ENCODE measurements around the gene DDX6. TPM values are rescaled to one million over a fixed set of nuclear protein-coding genes. Genes with fewer than 3 reads are reported as not detected.
A peak's percentile ranks its signal among the peaks of the same experiment; 100 is the strongest.
"Not testable (repeated sequence)": the region's sequence is repeated elsewhere in the genome, so short reads cannot be mapped to it uniquely, and the experiment has no call there.

DDX6 gene, protein sequence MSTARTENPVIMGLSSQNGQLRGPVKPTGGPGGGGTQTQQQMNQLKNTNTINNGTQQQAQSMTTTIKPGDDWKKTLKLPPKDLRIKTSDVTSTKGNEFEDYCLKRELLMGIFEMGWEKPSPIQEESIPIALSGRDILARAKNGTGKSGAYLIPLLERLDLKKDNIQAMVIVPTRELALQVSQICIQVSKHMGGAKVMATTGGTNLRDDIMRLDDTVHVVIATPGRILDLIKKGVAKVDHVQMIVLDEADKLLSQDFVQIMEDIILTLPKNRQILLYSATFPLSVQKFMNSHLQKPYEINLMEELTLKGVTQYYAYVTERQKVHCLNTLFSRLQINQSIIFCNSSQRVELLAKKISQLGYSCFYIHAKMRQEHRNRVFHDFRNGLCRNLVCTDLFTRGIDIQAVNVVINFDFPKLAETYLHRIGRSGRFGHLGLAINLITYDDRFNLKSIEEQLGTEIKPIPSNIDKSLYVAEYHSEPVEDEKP
- total RNA-seq (2014; rRNA removed; shearing (Covaris generic); ENCODE audit: low replicate concordance), result 51.6 and 77.3 TPM in 2 replicates

DNA sequence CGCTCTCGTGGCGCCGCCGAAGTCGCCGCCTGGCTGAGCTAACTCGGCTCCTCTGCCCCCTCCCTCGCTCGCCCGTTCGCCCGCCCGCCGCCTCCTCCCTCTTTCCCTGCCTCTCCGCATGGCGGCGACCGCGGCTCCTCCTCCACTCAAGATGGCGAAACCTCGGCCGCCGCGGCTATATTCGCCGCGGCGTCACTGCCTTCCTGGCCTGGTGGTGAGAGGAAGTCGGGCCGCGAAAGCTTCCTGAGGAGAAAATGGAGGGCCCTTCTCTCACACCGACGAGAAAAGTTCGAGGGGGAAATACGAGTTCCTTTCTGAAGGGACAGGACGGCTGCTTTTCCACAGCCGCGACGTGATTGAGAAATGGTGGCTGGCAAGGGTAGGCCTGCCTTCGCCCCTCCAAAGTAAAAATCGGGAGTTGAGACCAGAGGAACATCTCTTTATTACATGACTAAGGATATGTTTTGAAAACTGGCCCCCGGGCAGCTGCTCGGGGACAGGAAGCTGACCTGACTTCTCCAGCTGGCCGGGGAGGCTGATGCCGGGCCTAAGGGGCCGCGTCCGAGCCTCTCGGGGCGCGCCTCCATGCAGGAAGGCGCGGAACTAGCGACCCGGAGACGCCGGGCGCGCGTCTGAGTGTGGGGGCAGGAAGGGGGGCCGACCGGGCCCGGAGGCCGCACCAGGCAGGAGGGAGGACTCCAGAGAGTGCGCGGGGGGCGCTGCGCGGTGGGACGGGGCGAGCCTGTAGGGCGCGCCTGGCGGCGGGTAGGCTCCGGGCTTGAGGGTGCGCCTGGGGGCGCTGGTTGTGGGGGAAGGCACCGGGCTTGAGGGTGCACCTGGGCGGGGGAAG lies at the start of gene DDX6:
Gene DDX6, minus strand, starts transcription at position 54 of the 850 bp plus-strand sequence. CDS start 4,913 bp downstream, outside the sequence.
- DNase-seq, result peak; percentile 91
- Histone ChIP-seq H3K36me3 (peaks cover 9% of the 10 kb centered on the region), H3K9me3 (no peaks in the 10 kb centered on the region), H3K27me3 (no peaks in the 10 kb centered on the region), H3K4me3 (peak within 1 kb of the TSS; percentile 95)

DNA sequence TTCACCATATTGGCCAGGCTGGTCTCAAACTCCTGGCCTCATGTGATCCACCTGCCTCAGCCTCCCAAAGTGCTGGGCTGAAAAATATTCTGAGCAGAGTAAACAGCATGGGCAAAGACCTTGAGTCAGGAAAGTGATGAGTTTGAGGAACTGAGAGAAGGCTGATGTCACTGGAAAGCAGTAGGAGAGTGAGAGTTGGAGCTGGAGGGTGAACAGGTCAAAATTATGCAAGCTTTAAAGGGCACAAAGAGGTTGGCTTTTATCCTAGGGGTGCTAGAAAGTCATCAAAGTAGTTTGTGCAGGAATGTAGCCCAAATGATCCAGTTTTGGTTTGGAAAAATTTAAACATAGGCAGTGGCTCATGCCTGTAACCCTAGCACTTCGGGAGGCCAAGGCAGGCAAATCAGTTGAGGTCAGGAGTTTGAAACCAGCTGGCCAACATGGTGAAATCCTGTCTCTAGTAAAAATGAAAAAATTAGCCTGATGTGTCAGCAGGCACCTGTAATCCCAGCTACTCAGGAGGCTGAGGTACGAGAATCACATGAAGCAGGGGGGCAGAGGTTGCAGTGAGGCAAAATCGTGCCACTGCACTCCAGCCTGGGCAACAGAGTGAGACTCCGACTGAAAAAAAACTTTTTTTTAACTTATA lies 48.1 kb upstream of the DDX6 start:
- H3K9me3 ChIP-seq, result no peaks in the 10 kb centered on the region
- H3K27me3 ChIP-seq, result no peaks in the 10 kb centered on the region
- no peaks in the 10 kb centered on the region for H3K36me3 ChIP-seq
- H3K4me3 ChIP-seq, result no peak overlapping the region
- peak; percentile 61 for DNase-seq

DNA sequence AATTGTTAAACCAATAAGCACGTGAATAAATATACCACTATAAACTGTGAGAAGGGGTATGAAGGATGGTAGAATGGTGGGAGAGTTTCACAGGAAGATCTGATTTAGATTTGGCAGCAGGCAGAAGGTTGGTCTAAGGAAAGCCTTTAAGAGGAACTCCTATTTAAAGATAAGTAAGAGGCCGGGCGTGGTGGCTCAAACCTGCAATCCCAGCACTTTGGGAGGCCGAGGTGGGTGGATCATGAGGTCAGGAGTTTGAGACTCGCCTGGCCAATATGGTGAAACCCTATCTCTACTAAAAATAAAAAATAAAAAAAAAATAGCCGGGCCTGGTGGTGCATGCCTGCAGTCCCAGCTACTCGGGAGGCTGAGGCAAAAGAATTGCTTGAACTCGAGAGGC lies 46.9 kb upstream of the DDX6 start:
- no peaks in the 10 kb centered on the region for H3K27me3 ChIP-seq
- H3K4me3 ChIP-seq, result no peak overlapping the region
- no peak for DNase-seq
- H3K9me3 ChIP-seq, result no peaks in the 10 kb centered on the region
- H3K36me3 ChIP-seq, result no peaks in the 10 kb centered on the region

DNA sequence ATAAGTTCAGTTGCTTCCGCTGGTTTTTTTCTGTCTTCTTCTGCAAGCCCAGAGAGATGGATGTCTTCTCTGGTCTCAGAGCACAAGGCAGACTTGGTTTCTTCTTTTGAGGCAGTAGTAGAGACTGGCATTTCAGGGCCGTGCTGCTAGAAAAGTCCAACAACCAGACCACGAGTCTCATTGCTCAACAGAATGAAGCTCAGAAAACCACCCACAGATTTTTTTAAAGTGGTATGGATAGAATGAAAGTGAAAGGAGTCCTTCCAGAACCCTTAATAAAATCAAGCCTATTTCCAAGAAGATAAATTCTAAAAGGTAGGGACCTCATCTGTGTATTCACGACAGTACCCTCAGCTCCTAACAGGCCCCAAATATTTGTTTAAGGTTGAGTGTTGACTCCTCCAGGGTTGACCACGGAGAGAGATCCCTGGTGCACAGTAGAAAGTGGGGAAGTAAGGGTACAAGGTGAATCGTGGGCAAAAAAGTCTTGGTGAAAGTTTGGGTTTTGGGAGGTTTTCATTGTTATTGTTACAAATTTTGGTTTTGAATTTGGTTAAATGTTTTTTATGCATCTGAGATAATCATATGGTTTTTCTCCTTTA lies 43.6 kb upstream of the DDX6 start:
- H3K27me3 ChIP-seq, result no peaks in the 10 kb centered on the region
- no peak for DNase-seq
- no peaks in the 10 kb centered on the region for H3K36me3 ChIP-seq
- no peak overlapping the region for H3K4me3 ChIP-seq
- no peaks in the 10 kb centered on the region for H3K9me3 ChIP-seq

DNA sequence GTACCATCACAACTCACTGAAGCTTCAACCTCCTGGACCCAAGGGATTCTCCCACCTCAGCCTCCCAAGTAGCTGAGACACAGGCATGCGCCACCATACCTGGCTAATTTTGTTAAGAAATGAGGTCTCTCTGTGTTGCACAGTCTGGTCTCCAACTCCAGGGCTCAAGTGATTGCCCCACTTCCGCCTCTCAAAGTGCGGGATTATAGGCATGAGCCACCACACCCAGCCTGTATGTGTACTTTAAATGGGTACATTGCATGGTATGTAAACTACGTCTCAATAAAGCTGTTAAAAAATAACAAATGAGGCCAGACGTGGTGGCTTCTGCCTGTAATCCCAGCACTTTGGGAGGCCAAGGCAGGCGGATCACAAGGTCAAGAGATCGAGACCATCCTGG lies 36.2 kb upstream of the DDX6 start:
- no peaks in the 10 kb centered on the region for H3K9me3 ChIP-seq
- H3K27me3 ChIP-seq, result no peaks in the 10 kb centered on the region
- H3K36me3 ChIP-seq, result no peaks in the 10 kb centered on the region
- DNase-seq, result no peak
- H3K4me3 ChIP-seq, result no peak overlapping the region

GRCh38 chr11:118822936-118823510 lies 32.1 kb upstream of the DDX6 start:
- not testable (repeated sequence) for DNase-seq, H3K4me3 ChIP-seq, H3K36me3 ChIP-seq, H3K27me3 ChIP-seq, H3K9me3 ChIP-seq

GRCh38 chr11:118820412-118821357 lies 29.7 kb upstream of the DDX6 start:
- no peak overlapping the region for H3K4me3 ChIP-seq
- H3K9me3 ChIP-seq, result no peaks in the 10 kb centered on the region
- H3K36me3 ChIP-seq, result no peaks in the 10 kb centered on the region
- peak; percentile 99 for DNase-seq
- no peaks in the 10 kb centered on the region for H3K27me3 ChIP-seq

- not testable (repeated sequence) for DNase-seq, H3K4me3 ChIP-seq, H3K36me3 ChIP-seq, H3K27me3 ChIP-seq, H3K9me3 ChIP-seq
These were observed 29.0 kb upstream of the DDX6 start for GRCh38 chr11:118820025-118820379.

DNA sequence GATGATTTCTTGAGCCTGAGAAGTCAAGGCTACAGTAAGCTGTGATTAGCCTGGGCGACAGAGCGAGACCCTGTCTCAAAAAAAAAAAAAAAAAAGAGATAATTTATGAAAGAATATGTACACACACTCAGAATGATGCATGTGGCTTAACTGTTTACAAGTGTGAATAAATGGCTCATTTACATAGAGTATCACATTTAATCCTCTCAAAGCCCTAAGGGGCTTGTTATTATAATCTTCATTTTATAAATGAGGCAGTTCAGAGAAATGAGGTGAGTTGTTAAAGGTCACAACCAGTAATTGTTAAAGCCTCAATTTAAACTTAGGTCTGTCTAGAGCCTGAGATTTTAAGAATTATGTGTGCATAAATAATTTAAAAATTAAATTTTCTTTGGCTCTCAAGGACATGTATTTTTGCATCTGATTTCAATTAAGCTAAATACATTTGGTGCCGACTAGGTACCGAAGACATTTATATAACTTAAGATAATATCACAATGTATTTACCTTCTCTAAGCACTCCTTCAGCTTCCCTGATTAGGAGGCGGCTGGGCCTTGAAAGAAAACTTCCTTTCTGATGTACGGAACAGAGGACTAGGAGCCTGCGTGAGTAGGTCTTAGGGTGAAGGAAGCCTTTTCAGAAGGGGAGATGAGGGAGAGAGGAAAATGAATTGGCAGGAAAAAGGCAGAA lies 28.5 kb upstream of the DDX6 start:
- no peak overlapping the region for H3K4me3 ChIP-seq
- H3K27me3 ChIP-seq, result no peaks in the 10 kb centered on the region
- H3K9me3 ChIP-seq, result no peaks in the 10 kb centered on the region
- no peak for DNase-seq
- H3K36me3 ChIP-seq, result no peaks in the 10 kb centered on the region

DNA sequence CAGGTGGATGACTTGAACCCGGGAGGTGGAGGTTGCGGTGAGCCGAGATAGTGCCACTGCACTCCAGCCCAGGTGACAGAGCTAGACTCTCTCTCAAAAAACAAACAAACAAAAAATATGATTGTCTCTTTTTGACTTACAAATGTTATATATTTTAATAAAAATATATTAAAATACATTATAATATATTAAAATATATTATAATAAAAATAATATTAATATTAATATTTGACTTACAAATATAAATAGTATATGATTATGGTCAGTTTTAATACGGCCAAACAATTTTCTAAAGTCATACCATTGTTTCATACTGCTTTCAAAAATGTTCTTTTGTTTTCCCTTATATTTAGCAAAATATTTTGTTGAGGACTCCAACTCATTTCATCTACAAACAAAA lies 27.2 kb upstream of the DDX6 start:
- H3K9me3 ChIP-seq, result no peaks in the 10 kb centered on the region
- no peaks in the 10 kb centered on the region for H3K36me3 ChIP-seq
- no peak overlapping the region for H3K4me3 ChIP-seq
- no peak for DNase-seq
- no peaks in the 10 kb centered on the region for H3K27me3 ChIP-seq

DNA sequence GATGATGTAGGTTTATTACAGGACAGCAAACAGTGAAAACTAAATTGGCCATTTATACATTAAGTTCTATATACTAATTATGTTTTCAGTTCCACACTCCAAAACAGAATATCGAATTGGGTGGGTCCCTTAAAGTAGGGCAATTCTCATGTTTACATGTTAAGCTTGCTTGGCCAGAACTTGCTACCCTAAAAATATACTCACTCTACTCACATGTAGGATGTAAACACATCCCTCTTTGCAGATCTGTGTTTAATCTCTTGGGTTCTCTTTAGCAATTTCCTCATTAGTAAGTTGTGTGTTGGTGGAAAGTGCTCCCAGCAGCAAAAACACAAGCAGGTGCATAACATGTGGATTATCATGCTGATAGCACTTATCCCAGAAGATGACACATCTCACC lies 22.6 kb upstream of the DDX6 start:
- no peaks in the 10 kb centered on the region for H3K36me3 ChIP-seq
- DNase-seq, result no peak
- H3K4me3 ChIP-seq, result no peak overlapping the region
- H3K9me3 ChIP-seq, result no peaks in the 10 kb centered on the region
- no peaks in the 10 kb centered on the region for H3K27me3 ChIP-seq

DNA sequence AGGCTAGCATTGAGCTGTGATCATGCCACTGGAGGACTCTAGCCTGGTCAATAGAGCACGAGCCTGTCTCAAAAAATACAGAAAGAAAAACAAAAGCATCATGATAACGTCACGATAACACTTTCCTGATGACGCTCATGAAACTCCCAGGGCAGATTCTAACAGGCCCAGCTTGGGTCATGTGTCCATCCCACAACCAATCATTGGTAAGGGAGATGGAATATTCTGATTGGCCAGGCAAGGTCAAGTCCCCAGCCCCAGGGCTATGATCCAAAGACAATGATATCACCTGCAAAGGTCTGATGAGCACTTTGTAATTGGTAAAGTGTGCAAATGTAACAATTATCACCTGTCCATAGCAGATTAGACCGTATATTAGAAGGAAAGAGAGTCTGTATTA lies 21.5 kb upstream of the DDX6 start:
- Histone ChIP-seq H3K9me3 (peaks cover 6% of the 10 kb centered on the region), H3K27me3 (no peaks in the 10 kb centered on the region), H3K36me3 (no peaks in the 10 kb centered on the region), H3K4me3 (no peak overlapping the region)
- DNase-seq, result no peak

GRCh38 chr11:118807800-118808778 lies 17.1 kb upstream of the DDX6 start:
- no peaks in the 10 kb centered on the region for H3K27me3 ChIP-seq
- peaks cover 6% of the 10 kb centered on the region for H3K9me3 ChIP-seq
- no peak for DNase-seq
- no peaks in the 10 kb centered on the region for H3K36me3 ChIP-seq
- no peak overlapping the region for H3K4me3 ChIP-seq

GRCh38 chr11:118806400-118806799 lies 15.4 kb upstream of the DDX6 start:
- Histone ChIP-seq H3K36me3 (no peaks in the 10 kb centered on the region), H3K27me3 (no peaks in the 10 kb centered on the region), H3K9me3 (peaks cover 6% of the 10 kb centered on the region), H3K4me3 (no peak overlapping the region)
- no peak for DNase-seq
